OCI-LY1 (cell line): Measurements from ENCODE around the gene ZNF462.

Source experiments
- H2AFZ ChIP-seq: fragments of 200-600 bp; sonication (generic), shearing (Covaris generic); 2 replicates; pipeline ENCODE4 v1.6.0; 2014; ENCODE audit warnings: antibody characterized with exemption, mild to moderate bottlenecking, low read length
- H3F3A ChIP-seq: fragments of 200-600 bp; sonication (generic), shearing (Covaris generic); 2 replicates; pipeline ENCODE4 v1.6.0; 2014; ENCODE audit warnings: mild to moderate bottlenecking, antibody characterized with exemption, low read length, moderate library complexity; ENCODE audit not compliant: insufficient read depth
- H3K27ac ChIP-seq: fragments of 200-600 bp; sonication (generic); 2 replicates; pipeline ENCODE4 v1.5.1; 2014; ENCODE audit warnings: low read length, mixed run types, mild to moderate bottlenecking, low read depth; ENCODE audit not compliant: poor library complexity, severe bottlenecking
- H3K27me3 ChIP-seq: fragments of 200-600 bp; sonication (generic); 2 replicates; pipeline ENCODE4 v1.6.0; 2014; ENCODE audit warnings: antibody characterized with exemption, mild to moderate bottlenecking, low read length, moderate library complexity; ENCODE audit not compliant: insufficient read depth
- H3K36me3 ChIP-seq: fragments of 200-600 bp; sonication (generic); 2 replicates; pipeline ENCODE4 v1.6.1; 2014; ENCODE audit warnings: mild to moderate bottlenecking, antibody characterized with exemption, low read length, moderate library complexity, mixed read lengths; ENCODE audit not compliant: insufficient read depth
- H3K4me1 ChIP-seq: fragments of 200-600 bp; sonication (generic); 2 replicates; pipeline ENCODE4 v1.5.1; 2014; ENCODE audit warnings: mild to moderate bottlenecking, low read length, moderate library complexity; ENCODE audit not compliant: insufficient read depth, severe bottlenecking
- H3K4me2 ChIP-seq: fragments of 200-600 bp; sonication (generic), shearing (Covaris generic); 2 replicates; pipeline ENCODE4 v1.6.1; 2014; ENCODE audit warnings: low read length
- H3K4me3 ChIP-seq: fragments of 200-600 bp; sonication (generic); 2 replicates; pipeline ENCODE4 v1.5.1; 2014; ENCODE audit warnings: low read length, low read depth, mild to moderate bottlenecking, mixed read lengths; ENCODE audit not compliant: poor library complexity, severe bottlenecking
- H3K79me2 ChIP-seq: fragments of 200-600 bp; shearing (Covaris generic); 2 replicates; pipeline ENCODE4 v1.6.1; 2016; ENCODE audit warnings: mixed run types, low read length, mixed read lengths; ENCODE audit not compliant: insufficient read depth
- H3K9ac ChIP-seq: fragments of 200-600 bp; sonication (generic), shearing (Covaris generic); 2 replicates; pipeline ENCODE4 v1.6.1; 2014; ENCODE audit warnings: mild to moderate bottlenecking, low read length, mixed read lengths
- H3K9me2 ChIP-seq: fragments of 200-600 bp; sonication (generic), shearing (Covaris generic); 2 replicates; pipeline ENCODE4 v1.6.1; 2014; ENCODE audit warnings: low read depth, mild to moderate bottlenecking, low read length, mixed read lengths
- H3K9me3 ChIP-seq: fragments of 200-600 bp; shearing (Covaris generic); 2 replicates; pipeline ENCODE4 v1.6.1; 2014; ENCODE audit warnings: low read length, mixed read lengths
- H4K20me1 ChIP-seq: fragments of 200-600 bp; sonication (generic), shearing (Covaris generic); 2 replicates; pipeline ENCODE4 v1.6.0; 2016; ENCODE audit warnings: mild to moderate bottlenecking, low read length; ENCODE audit not compliant: insufficient read depth
- EZH2 ChIP-seq: fragments of 200-600 bp; sonication (generic), shearing (Covaris generic); IDR thresholded peaks from 2 replicates; pipeline ENCODE4 v1.8.0; 2017; ENCODE audit warnings: borderline replicate concordance, mixed run types, mild to moderate bottlenecking, antibody characterized with exemption, low read length, moderate library complexity, mixed read lengths
- TF ChIP-seq, protein P1 (sequence below): fragments of 200-600 bp; sonication (generic), shearing (Covaris generic); IDR thresholded peaks from 2 replicates; pipeline ENCODE4 v1.5.1; 2017; ENCODE audit warnings: mild to moderate bottlenecking, antibody characterized with exemption, low read length, moderate library complexity, mixed read lengths

The ZNF462 gene

GRCh38 chr9:107034831-107035230 lies 171.9 kb downstream of the ZNF462 start:
- no peaks in the 10 kb centered on the region for H3K9me2 ChIP-seq
- H3K36me3 ChIP-seq: no peaks in the 10 kb centered on the region
- no peak overlapping the region for H3K27ac ChIP-seq
- no peak overlapping the region for H3K4me3 ChIP-seq
- no peak overlapping the region for H2AFZ ChIP-seq
- H3K4me2 ChIP-seq: no peak overlapping the region
- TF ChIP-seq, protein P1, sequence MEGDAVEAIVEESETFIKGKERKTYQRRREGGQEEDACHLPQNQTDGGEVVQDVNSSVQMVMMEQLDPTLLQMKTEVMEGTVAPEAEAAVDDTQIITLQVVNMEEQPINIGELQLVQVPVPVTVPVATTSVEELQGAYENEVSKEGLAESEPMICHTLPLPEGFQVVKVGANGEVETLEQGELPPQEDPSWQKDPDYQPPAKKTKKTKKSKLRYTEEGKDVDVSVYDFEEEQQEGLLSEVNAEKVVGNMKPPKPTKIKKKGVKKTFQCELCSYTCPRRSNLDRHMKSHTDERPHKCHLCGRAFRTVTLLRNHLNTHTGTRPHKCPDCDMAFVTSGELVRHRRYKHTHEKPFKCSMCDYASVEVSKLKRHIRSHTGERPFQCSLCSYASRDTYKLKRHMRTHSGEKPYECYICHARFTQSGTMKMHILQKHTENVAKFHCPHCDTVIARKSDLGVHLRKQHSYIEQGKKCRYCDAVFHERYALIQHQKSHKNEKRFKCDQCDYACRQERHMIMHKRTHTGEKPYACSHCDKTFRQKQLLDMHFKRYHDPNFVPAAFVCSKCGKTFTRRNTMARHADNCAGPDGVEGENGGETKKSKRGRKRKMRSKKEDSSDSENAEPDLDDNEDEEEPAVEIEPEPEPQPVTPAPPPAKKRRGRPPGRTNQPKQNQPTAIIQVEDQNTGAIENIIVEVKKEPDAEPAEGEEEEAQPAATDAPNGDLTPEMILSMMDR: no peak
- TF ChIP-seq EZH2: no peak
- H4K20me1 ChIP-seq: no peaks in the 10 kb centered on the region
- H3K9ac ChIP-seq: no peak overlapping the region
- H3K79me2 ChIP-seq: no peaks in the 10 kb centered on the region
- no peaks in the 10 kb centered on the region for H3F3A ChIP-seq
- H3K27me3 ChIP-seq: no peaks in the 10 kb centered on the region
- no peaks in the 10 kb centered on the region for H3K4me1 ChIP-seq
- H3K9me3 ChIP-seq: no peaks in the 10 kb centered on the region

GRCh38 chr9:107036367-107036766 lies 173.4 kb downstream of the ZNF462 start:
- no peak overlapping the region for H3K4me3 ChIP-seq
- H3K9ac ChIP-seq: no peak overlapping the region
- no peaks in the 10 kb centered on the region for H3K4me1 ChIP-seq
- no peak overlapping the region for H3K27ac ChIP-seq
- no peaks in the 10 kb centered on the region for H3F3A ChIP-seq
- no peaks in the 10 kb centered on the region for H3K36me3 ChIP-seq
- H4K20me1 ChIP-seq: no peaks in the 10 kb centered on the region
- no peak for TF ChIP-seq EZH2
- TF ChIP-seq, protein P1: no peak
- H3K4me2 ChIP-seq: no peak overlapping the region
- no peak overlapping the region for H2AFZ ChIP-seq
- no peaks in the 10 kb centered on the region for H3K27me3 ChIP-seq
- no peaks in the 10 kb centered on the region for H3K9me3 ChIP-seq
- no peaks in the 10 kb centered on the region for H3K79me2 ChIP-seq
- H3K9me2 ChIP-seq: no peaks in the 10 kb centered on the region

- Histone ChIP-seq H3F3A (no peaks in the 10 kb centered on the region), H3K9me2 (no peaks in the 10 kb centered on the region), H3K4me2 (no peak overlapping the region), H3K36me3 (no peaks in the 10 kb centered on the region), H3K79me2 (no peaks in the 10 kb centered on the region), H3K4me1 (no peaks in the 10 kb centered on the region), H3K27me3 (no peaks in the 10 kb centered on the region), H2AFZ (no peak overlapping the region), H3K9ac (no peak overlapping the region), H3K4me3 (no peak overlapping the region), H4K20me1 (no peaks in the 10 kb centered on the region), H3K9me3 (no peaks in the 10 kb centered on the region), H3K27ac (no peak overlapping the region)
- no peak for TF ChIP-seq EZH2
- TF ChIP-seq, protein P1: no peak
Measured at GRCh38 chr9:107039542-107039941, 176.6 kb downstream of the ZNF462 start.
